ENCODE measurements around the gene GALT. TPM values are rescaled to one million over a fixed set of nuclear protein-coding genes. Genes with fewer than 3 reads are reported as not detected.
A peak's percentile ranks its signal among the peaks of the same experiment; 100 is the strongest.

Gene GALT
- polyA plus RNA-seq, 1 experiment = 41.5 TPM

GRCh38 chr9:34620061-34620994 lies 26.1 kb upstream of the GALT start, which contains the start of gene DCTN3:
Gene DCTN3, minus strand, starts transcription at chr9:34620495. Its CDS starts 31 bp downstream, at chr9:34620464.
- H3K4me3 ChIP-seq (ENCODE audit: low read depth, low read length) = peak within 1 kb of the TSS; percentile 96
- peaks cover 14% of the 10 kb centered on the region for H3K36me3 ChIP-seq (ENCODE audit: control insufficient read depth, insufficient read depth, low read length)
- peaks cover 21% of the 10 kb centered on the region for H3K27me3 ChIP-seq (ENCODE audit: control insufficient read depth, insufficient read depth, low read length)
- TF ChIP-seq CTCF (IDR thresholded peaks at IDR 0.05; ENCODE audit: insufficient read depth, low read depth, low read length) = no peak
- ChIA-PET POLR2A (no interaction called here), CTCF (interaction anchor here (1.0 to 2.2 kb wide), 9 partner anchors 9 to 81 kb away, joined by 3 to 32 read pairs (median 9); partner anchors contain the start of genes GALT and RPP25L)
- DNase-seq (ENCODE audit: low read depth) = peak; percentile 74

- H3K4me3 ChIP-seq (ENCODE audit: low read depth, low read length) = no peak overlapping the region
- H3K27me3 ChIP-seq (ENCODE audit: control insufficient read depth, insufficient read depth, low read length) = peaks cover 48% of the 10 kb centered on the region
- no peaks in the 10 kb centered on the region for H3K36me3 ChIP-seq (ENCODE audit: control insufficient read depth, insufficient read depth, low read length)
- TF ChIP-seq CTCF (IDR thresholded peaks at IDR 0.05; ENCODE audit: insufficient read depth, low read depth, low read length) = no peak
- DNase-seq (ENCODE audit: low read depth) = no peak
- ChIA-PET CTCF (interaction anchor here (1.2 to 5.1 kb wide), 3 partner anchors 10 to 20 kb away, joined by 4 to 29 read pairs (median 4); no protein-coding TSS in a partner anchor), POLR2A (no interaction called here)
Measured at GRCh38 chr9:34623374-34624235, 22.9 kb upstream of the GALT start.

- ChIA-PET CTCF (interaction anchor here (1.4 to 5.1 kb wide), 3 partner anchors 9 to 12 kb away, joined by 4 to 29 read pairs (median 6); partner anchors contain the start of gene RPP25L), POLR2A (no interaction called here)
- no peak overlapping the region for H3K4me3 ChIP-seq (ENCODE audit: low read depth, low read length)
- TF ChIP-seq CTCF (IDR thresholded peaks at IDR 0.05; ENCODE audit: insufficient read depth, low read depth, low read length) = no peak
- no peak for DNase-seq (ENCODE audit: low read depth)
- H3K27me3 ChIP-seq (ENCODE audit: control insufficient read depth, insufficient read depth, low read length) = peaks cover 54% of the 10 kb centered on the region
- no peaks in the 10 kb centered on the region for H3K36me3 ChIP-seq (ENCODE audit: control insufficient read depth, insufficient read depth, low read length)
Measured at GRCh38 chr9:34624475-34625185, 21.8 kb upstream of the GALT start.

- CTCF ChIA-PET = interaction anchor here (0.9 to 5.1 kb wide), 4 partner anchors 9 to 39 kb away, joined by 3 to 29 read pairs (median 5); partner anchors contain the start of gene RPP25L
- no peak for DNase-seq (ENCODE audit: low read depth)
- no peak for TF ChIP-seq CTCF (IDR thresholded peaks at IDR 0.05; ENCODE audit: insufficient read depth, low read depth, low read length)
- Histone ChIP-seq H3K27me3 (ENCODE audit: control insufficient read depth, insufficient read depth, low read length) (peaks cover 57% of the 10 kb centered on the region), H3K4me3 (ENCODE audit: low read depth, low read length) (no peak overlapping the region), H3K36me3 (ENCODE audit: control insufficient read depth, insufficient read depth, low read length) (no peaks in the 10 kb centered on the region)
- POLR2A ChIA-PET = no interaction called here
Measured at GRCh38 chr9:34625186-34625486, 21.3 kb upstream of the GALT start.

Data from BJ (cell line).